ENCODE measurements around the gene NLGN4X. TPM values are rescaled to one million over a fixed set of nuclear protein-coding genes. Genes with fewer than 3 reads are reported as not detected.

The NLGN4X gene
- polyA plus RNA-seq, 3 donors, result not detected

DNA sequence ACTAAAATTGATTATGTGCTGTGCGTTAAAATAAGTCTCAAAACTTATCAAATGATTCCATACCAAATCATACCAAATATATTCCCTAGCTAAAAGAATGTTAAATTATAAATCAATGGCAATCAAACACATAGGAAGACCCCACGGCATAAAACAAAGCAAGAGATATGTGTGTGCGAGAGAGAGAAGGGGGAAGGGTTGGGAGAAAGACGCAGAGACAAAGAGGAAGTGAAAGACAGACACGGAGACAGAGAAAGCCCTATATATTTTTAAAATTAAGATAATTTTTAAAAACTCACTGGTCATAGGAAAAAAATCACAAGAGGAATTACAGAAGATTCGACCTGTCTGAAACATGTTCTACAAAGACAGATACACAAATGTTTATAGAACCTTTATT lies 371.4 kb downstream of the NLGN4X start:
- Mint-ChIP-seq H3K27ac (peak overlapping the region in 1 of 7 donors; percentile 65), H3K4me1 (peaks cover 20% of the 10 kb centered on the region), H3K36me3 (no peaks in the 10 kb centered on the region), H3K9me3 (peaks cover 0 to 3% (median 0%) of the 10 kb centered on the region in 7 donors), H3K27me3 (ENCODE audit: low read depth in 3 of 3) (no peaks in the 10 kb centered on the region), H3K4me3 (peak overlapping the region in 1 of 2 donors; percentile 57)
- no peak overlapping the region for H3K27ac ChIP-seq (ENCODE audit: low read depth in 1 of 2, low read length in 2 of 2)
- no peaks in the 10 kb centered on the region for H3K9me3 ChIP-seq (replicated peaks in 1 of 2; ENCODE audit: control insufficient read depth in 1 of 2, insufficient read depth in 1 of 2, low read length in 2 of 2)
- H3K36me3 ChIP-seq (replicated peaks in 1 of 2; ENCODE audit: control insufficient read depth in 1 of 2, insufficient read depth in 2 of 2, low read length in 2 of 2), result no peaks in the 10 kb centered on the region
- intact Hi-C loops (cut with micrococcal nuclease), result no loop called here
- WGBS (ENCODE audit: insufficient coverage), result no CpG with 5 or more reads among the region's 6 CpGs
- H4K20me1 ChIP-seq (ENCODE audit: insufficient read depth, low read length), result no peaks in the 10 kb centered on the region
- no peak overlapping the region for H2AFZ ChIP-seq (ENCODE audit: insufficient read depth, low read depth, low read length, poor library complexity, severe bottlenecking)
- H3K27me3 ChIP-seq (ENCODE audit: control insufficient read depth in 2 of 2, insufficient read depth in 2 of 2, low read length in 2 of 2), result no peaks in the 10 kb centered on the region
- H3K4me2 ChIP-seq (replicated peaks; ENCODE audit: extremely low read depth, low read length, poor library complexity, severe bottlenecking), result no peak overlapping the region
- no peak overlapping the region for H3K9ac ChIP-seq (ENCODE audit: insufficient read depth, low read length, poor library complexity, severe bottlenecking)
- H3K4me3 ChIP-seq (replicated peaks in 1 of 3; ENCODE audit: low read depth in 2 of 3, low read length in 3 of 3), result no peak overlapping the region
- H3K4me1 ChIP-seq (ENCODE audit: control insufficient read depth in 1 of 2, insufficient read depth in 2 of 2, low read length in 2 of 2), result peaks cover 0 to 15% of the 10 kb centered on the region in 2 donors
- TF ChIP-seq, protein P1, sequence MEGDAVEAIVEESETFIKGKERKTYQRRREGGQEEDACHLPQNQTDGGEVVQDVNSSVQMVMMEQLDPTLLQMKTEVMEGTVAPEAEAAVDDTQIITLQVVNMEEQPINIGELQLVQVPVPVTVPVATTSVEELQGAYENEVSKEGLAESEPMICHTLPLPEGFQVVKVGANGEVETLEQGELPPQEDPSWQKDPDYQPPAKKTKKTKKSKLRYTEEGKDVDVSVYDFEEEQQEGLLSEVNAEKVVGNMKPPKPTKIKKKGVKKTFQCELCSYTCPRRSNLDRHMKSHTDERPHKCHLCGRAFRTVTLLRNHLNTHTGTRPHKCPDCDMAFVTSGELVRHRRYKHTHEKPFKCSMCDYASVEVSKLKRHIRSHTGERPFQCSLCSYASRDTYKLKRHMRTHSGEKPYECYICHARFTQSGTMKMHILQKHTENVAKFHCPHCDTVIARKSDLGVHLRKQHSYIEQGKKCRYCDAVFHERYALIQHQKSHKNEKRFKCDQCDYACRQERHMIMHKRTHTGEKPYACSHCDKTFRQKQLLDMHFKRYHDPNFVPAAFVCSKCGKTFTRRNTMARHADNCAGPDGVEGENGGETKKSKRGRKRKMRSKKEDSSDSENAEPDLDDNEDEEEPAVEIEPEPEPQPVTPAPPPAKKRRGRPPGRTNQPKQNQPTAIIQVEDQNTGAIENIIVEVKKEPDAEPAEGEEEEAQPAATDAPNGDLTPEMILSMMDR (IDR thresholded peaks at IDR 0.05), result no peak
- no peaks in the 10 kb centered on the region for H3K79me2 ChIP-seq (ENCODE audit: insufficient read depth, low read length)
- peak in 1 of 3 donors; percentile 9 for DNase-seq

DNA sequence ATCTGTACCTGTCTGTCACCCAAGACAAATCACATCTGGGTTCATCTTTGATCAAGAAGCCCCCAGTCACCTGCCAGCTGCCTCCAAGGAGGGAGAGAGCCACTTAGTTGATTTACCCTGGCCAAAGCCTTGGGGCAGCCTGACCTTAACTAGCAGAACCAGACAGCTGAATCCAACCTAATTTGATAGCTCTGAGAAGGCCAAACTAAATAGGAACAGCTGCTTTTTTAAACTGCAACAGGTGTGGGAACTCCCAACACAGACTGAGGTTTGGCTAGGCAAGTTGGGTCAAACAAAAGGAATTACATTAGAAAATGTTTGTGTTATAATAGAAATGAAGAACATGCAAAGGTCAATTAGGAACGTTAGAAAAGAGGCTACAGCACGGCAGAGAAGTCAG lies 375.7 kb downstream of the NLGN4X start:
- H4K20me1 ChIP-seq (ENCODE audit: insufficient read depth, low read length), result no peaks in the 10 kb centered on the region
- no peaks in the 10 kb centered on the region for H3K27me3 ChIP-seq (ENCODE audit: control insufficient read depth in 2 of 2, insufficient read depth in 2 of 2, low read length in 2 of 2)
- TF ChIP-seq, protein P1 (IDR thresholded peaks at IDR 0.05), result no peak
- H3K4me1 Mint-ChIP-seq, result peaks cover 20% of the 10 kb centered on the region
- H3K79me2 ChIP-seq (ENCODE audit: insufficient read depth, low read length), result no peaks in the 10 kb centered on the region
- WGBS (ENCODE audit: insufficient coverage), result no CpG with 5 or more reads among the region's 2 CpGs
- no peak overlapping the region for H3K27ac ChIP-seq (ENCODE audit: low read depth in 1 of 2, low read length in 2 of 2)
- H3K4me3 Mint-ChIP-seq, result no peak overlapping the region
- peaks cover 0 to 3% (median 0%) of the 10 kb centered on the region in 7 donors for H3K9me3 Mint-ChIP-seq
- no peak overlapping the region for H3K4me2 ChIP-seq (replicated peaks; ENCODE audit: extremely low read depth, low read length, poor library complexity, severe bottlenecking)
- H3K9ac ChIP-seq (ENCODE audit: insufficient read depth, low read length, poor library complexity, severe bottlenecking), result no peak overlapping the region
- DNase-seq, result no peak
- intact Hi-C loops (cut with micrococcal nuclease), result no loop called here
- H3K9me3 ChIP-seq (replicated peaks in 1 of 2; ENCODE audit: control insufficient read depth in 1 of 2, insufficient read depth in 1 of 2, low read length in 2 of 2), result no peaks in the 10 kb centered on the region
- H3K27me3 Mint-ChIP-seq (ENCODE audit: low read depth in 3 of 3), result no peaks in the 10 kb centered on the region
- H3K36me3 Mint-ChIP-seq, result no peaks in the 10 kb centered on the region
- H3K36me3 ChIP-seq (replicated peaks in 1 of 2; ENCODE audit: control insufficient read depth in 1 of 2, insufficient read depth in 2 of 2, low read length in 2 of 2), result no peaks in the 10 kb centered on the region
- no peak overlapping the region for H2AFZ ChIP-seq (ENCODE audit: insufficient read depth, low read depth, low read length, poor library complexity, severe bottlenecking)
- no peak overlapping the region for H3K4me3 ChIP-seq (replicated peaks in 1 of 3; ENCODE audit: low read depth in 2 of 3, low read length in 3 of 3)
- H3K4me1 ChIP-seq (ENCODE audit: control insufficient read depth in 1 of 2, insufficient read depth in 2 of 2, low read length in 2 of 2), result peaks cover 0 to 15% of the 10 kb centered on the region in 2 donors
- H3K27ac Mint-ChIP-seq, result no peak overlapping the region

Data from CD14-positive monocyte (primary cell).